NCI-H1092 (cell line): ENCODE data around the gene DMD.
A peak's percentile ranks its signal among the peaks of the same experiment; 100 is the strongest.

Source experiments
- DNase-seq: peaks from one replicate; lab custom pipeline; 2025; lab: John Stamatoyannopoulos, UW

Gene DMD

GRCh38 chrX:31291131-31291530 is 1920.2 kb downstream of the DMD start:
- no peak for DNase-seq

- DNase-seq, result no peak
These were observed 1923.5 kb downstream of the DMD start for GRCh38 chrX:31287861-31288260.

- DNase-seq, result no peak
These were observed 1930.8 kb downstream of the DMD start for GRCh38 chrX:31280580-31280979.

GRCh38 chrX:31279359-31279758 is 1932.0 kb downstream of the DMD start:
- no peak for DNase-seq

GRCh38 chrX:31272472-31272775 is 1938.9 kb downstream of the DMD start:
- no peak for DNase-seq

- DNase-seq, result no peak
These were observed 1939.5 kb downstream of the DMD start for GRCh38 chrX:31271615-31272471.

DNA sequence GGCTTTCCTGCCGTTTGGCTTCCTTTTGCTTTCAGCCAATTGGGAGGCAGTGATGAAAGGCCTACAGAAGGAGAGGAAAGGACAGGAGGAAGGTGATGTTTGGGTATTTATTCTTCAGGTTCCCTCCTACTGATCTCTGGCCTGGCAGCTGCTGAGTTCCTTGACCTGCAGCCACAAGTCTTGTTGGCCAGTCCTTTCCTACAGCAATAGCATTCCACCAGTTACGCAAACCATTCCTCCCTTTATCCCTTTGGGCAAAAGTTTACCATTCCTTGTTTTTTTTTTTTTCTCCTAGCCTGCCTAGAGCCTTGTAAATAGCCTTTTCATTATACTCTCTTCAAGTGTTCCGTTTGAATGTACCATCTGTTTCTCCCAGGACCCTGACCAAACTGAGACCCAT is 1941.4 kb downstream of the DMD start:
- DNase-seq, result no peak

DNA sequence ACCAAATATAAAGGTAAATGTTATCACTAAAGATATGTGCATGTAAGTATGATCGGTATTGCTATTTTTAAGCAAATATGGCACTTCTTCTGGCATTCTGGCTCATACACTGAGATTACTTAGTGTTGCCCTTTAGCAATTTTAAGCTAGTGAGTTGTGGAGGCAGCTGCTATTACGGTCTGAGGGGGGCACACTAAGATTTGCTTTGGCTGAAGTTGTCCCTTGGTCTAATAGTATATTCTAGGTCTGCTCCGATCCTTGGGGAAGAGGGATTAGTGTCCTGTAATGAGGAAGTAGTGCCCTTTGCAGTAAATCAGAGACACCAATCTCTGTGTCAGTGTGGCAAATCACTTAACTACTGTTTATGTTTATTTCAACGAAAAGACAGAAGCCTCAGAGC is 1943.0 kb downstream of the DMD start:
- DNase-seq, result no peak

- DNase-seq, result peak; percentile 21
These were observed 1944.9 kb downstream of the DMD start for GRCh38 chrX:31266203-31267076.

DNA sequence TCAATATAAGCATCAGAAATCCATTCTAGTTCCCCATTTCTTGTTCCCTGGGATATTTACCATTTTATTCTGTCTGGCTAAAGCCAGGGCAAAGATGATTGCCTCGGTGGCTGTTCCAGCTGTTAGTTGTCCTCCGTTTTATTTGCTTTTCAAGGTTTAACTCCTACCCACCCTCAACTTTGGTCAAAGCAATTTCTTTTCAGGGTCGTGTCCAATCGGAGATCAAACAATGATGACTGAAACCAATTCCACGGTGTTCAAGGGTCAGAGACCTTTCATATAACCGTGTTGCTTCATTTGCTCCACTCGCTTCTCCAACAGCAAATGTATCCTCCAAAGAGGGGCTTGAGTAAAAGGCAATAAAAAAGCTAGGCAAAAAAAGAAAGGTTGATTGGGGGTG is 1946.0 kb downstream of the DMD start:
- no peak for DNase-seq

GRCh38 chrX:31260351-31260750 is 1951.0 kb downstream of the DMD start:
- DNase-seq, result no peak

DNA sequence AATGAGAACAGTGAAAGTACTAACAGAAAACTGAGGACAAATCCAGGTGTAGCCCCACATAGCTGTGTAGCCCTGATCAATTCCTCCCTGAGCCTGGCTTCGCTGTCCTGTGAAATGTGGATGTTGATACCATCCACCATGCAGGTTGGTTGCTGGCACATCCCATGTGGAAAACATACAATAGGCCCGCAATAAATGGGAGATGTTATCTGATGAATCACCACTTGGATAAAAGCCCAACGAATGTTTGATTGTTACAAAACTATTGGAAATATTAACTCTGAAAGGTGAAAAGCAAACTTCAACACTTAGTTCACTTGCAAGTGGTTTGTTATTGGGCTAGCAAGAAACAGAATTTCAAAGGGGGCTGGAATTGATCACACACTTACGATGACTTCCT is 1953.2 kb downstream of the DMD start:
- DNase-seq, result no peak

DNA sequence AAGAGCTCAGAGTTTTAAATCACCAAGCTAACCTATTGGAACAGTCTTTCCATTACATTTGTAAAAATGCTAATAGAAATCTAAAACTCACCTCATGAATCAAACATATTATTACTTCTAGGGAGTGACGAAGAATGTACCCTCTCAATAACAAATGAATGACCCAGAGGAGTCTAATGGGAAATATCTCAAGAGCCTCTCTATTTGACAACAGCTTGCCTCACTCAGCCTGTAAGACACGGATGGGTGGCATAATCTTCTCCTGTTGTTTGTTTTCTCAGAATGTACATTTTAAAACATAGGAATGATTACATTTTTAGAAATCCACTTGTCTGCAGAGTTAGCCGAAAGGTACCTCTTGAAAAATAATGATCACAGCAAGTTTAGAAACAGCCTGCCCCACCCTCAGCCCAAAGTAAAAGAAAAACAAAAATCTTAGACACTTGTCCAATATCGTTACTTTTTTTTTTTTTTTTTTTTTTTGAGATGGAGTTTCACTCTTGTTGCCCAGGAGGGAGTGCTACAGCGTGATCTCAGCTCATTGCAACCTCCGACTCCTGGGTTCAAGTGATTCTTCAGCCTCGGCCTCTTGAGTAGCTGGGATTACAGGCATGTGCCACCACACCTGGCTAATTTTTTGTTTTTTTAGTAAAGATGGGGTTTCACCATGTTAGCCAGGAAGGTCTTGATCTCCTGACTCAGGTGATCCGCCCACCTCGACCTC is 1955.9 kb downstream of the DMD start:
- no peak for DNase-seq

GRCh38 chrX:31252133-31252532 is 1959.2 kb downstream of the DMD start:
- no peak for DNase-seq

GRCh38 chrX:31251336-31251735 is 1960.0 kb downstream of the DMD start:
- DNase-seq, result no peak

DNA sequence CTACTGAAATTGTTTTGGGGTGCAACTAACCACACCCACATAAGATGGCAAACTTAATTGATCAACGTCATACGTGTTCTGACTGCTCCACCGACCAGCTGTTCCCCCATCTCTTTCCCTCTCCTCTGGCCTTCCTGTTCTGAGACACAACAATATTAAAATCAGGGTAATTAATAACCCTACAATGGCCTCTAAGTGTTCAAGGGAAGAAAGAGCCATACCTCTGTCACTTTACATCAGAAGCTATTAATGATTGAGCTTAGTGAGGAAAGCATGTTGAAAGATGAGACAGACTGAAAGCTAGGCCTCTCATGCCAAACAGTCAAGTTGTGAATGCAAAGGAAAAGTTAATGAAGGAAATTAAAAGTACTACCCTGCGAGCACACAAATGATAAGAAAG is 1965.6 kb downstream of the DMD start:
- no peak for DNase-seq

DNA sequence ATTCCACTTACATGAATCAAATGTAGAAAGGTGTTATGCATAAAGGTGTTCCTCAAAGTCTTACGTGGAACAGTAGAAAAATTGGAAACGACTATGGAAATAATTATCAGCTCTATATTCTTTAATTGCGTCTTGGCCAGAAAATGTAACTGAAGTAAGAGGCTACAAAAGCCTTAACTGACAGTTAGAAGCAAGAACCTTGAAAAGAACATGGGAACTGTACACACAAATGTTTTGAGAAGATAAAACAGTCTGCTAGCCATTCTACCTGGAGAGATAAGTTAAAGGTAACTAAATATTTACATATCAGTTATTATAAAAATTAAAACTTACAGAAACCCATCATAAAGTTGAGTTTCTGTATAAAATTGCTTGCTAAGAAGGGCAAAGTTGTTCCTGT is 1967.5 kb downstream of the DMD start:
- no peak for DNase-seq

DNA sequence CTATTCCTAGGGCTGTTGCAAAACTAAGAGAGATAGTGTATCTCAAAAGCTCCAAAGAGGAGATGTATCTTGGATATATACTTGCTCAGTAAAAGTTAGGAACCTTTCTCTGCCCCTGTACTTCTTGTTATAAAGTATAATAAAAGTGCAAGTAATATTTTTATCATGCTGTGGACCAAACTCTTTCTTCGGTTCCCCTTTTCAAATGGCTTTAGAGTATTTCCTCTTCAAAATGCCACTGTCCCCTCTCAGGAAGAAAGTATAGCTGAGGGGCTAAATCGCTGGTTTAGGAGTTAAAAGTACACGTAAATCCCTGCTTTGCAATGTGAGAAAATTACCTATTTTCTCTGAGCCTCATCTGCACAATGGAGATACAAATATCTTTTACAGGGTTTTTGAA is 1970.4 kb downstream of the DMD start:
- DNase-seq, result no peak

DNA sequence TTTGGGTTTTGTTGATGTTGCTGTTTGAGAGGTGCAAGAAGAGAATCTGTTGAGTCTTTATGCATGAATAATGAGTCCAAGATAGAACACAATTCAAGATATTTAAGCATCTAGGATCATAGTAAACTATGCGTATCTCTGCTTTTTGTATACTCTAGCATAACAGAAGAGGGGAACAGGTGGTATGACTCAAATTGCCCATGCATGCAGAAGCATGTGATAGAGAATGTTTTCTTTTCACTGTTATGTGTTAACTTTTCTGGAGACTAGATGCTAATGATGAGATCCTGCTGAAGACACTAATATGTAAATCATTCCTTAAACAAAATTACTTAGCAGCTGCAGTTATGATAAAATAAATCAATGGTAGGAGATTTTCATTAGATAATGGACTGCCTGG is 1974.2 kb downstream of the DMD start:
- no peak for DNase-seq

DNA sequence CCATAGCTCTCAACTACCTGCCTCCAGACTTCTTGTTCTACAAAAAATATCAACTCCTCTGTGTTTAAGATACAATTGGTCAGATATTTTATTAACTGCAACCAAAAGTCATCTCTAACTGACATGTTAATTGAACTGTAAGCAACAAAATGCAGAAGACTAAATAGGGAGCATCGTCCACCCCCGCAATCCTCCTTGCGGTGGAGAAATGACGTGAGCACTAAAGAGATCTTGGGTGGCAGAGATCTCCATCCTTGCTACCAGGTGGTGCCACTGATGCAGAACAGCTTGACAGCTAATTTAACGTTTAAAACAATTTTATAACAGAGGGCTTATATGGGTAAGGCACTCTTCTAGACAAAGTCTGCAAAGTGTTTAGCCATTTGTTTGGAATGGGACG is 1975.1 kb downstream of the DMD start:
- no peak for DNase-seq

DNA sequence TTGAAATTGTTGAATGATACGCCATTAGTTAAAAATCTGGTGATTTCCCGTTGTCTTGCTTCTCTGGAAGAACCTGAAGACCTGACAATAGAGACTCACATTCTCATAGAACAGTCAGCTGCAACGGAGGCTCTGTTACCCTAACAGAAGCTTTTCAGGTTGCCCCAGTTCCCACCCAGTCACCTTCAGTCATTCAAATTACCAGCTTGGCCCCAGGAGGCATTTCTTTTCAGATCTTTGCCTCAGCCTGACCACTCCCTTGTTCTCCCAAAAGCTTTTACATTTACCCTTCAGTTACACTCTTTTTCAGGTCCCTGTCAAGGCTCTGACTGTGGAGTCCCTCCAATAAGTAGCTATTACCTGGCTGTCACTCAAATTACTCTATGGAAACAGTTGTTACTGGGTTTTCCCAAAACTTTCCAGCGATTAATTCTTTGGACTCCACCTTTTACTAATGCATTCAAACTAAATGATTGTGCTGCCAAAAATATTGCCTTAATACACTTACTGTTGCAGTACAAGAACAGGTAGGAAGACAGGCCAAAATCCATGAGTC is 1977.3 kb downstream of the DMD start:
- no peak for DNase-seq

GRCh38 chrX:31232506-31232905 is 1978.8 kb downstream of the DMD start:
- DNase-seq, result no peak
